ENCODE results near the gene ZNF550. TPM values are rescaled to one million over a fixed set of nuclear protein-coding genes. Genes with fewer than 3 reads are reported as not detected.
A peak's percentile ranks its signal among the peaks of the same experiment; 100 is the strongest.

ZNF550 gene
- total RNA-seq, 1 experiment from 2014 or later = 13.5 TPM

GRCh38 chr19:57583521-57584416, 24.1 kb upstream of the ZNF550 start, which contains the start of gene ZIK1:
Gene ZIK1, plus strand, starts transcription at chr19:57584145. Its CDS starts 212 bp downstream, at chr19:57584357.
- peak within 1 kb of the TSS; percentile 88 to 93 for H3K4me3 Mint-ChIP-seq

More at GRCh38 chr19:57583521-57584416, 24.1 kb upstream of the ZNF550 start, which contains the start of gene ZIK1:
- Histone ChIP-seq H4K91ac (ENCODE audit: insufficient read length, low read depth, low read length) (no peak within 1 kb of the TSS), H2BK5ac (ENCODE audit: insufficient read length, low read length) (no peak within 1 kb of the TSS), H3K9ac (ENCODE audit: extremely low read depth, insufficient read length, low read length) (peak within 1 kb of the TSS; percentile 90), H2BK15ac (ENCODE audit: low read depth, low read length) (no peak within 1 kb of the TSS), H3K4me1 (ENCODE audit: insufficient read depth, low read length) (peaks cover 6% of the 10 kb centered on the region), H2BK12ac (ENCODE audit: insufficient read length, low read depth, low read length) (peak within 1 kb of the TSS; percentile 12), H3K9me3 (ENCODE audit: control insufficient read depth, low read depth, low read length) (peaks cover 12% of the 10 kb centered on the region), H2AK5ac (ENCODE audit: insufficient read length, low read length) (no peak within 1 kb of the TSS), H3K27me3 (ENCODE audit: insufficient read depth, low read length) (no peaks in the 10 kb centered on the region), H3K4ac (ENCODE audit: low read depth, low read length) (no peak within 1 kb of the TSS; the same call in 1 of the 2 replicates), H3K27ac (ENCODE audit: insufficient read length, low read depth, low read length) (no peak within 1 kb of the TSS), H3T11ph (ENCODE audit: low read length) (no peak within 1 kb of the TSS), H2BK120ac (ENCODE audit: low read depth, low read length, poor library complexity, severe bottlenecking) (no peak within 1 kb of the TSS), H3K56ac (ENCODE audit: insufficient read length, low read depth, low read length) (no peak within 1 kb of the TSS), H4K5ac (ENCODE audit: insufficient read length, low read depth, low read length) (peak within 1 kb of the TSS; percentile 53), H4K20me1 (ENCODE audit: control insufficient read depth, insufficient read depth, insufficient read length) (no peaks in the 10 kb centered on the region), H3K23me2 (ENCODE audit: insufficient read length, low read depth, low read length, poor library complexity, severe bottlenecking) (peaks cover 9% of the 10 kb centered on the region), H4K8ac (replicated peaks; ENCODE audit: insufficient read length, low read depth, low read length) (no peak within 1 kb of the TSS), H2BK20ac (ENCODE audit: low read depth, low read length, poor library complexity, severe bottlenecking) (no peak within 1 kb of the TSS), H3K18ac (ENCODE audit: insufficient read length, low read depth, low read length) (peak within 1 kb of the TSS; percentile 94), H3K14ac (ENCODE audit: insufficient read depth, low read length) (peak within 1 kb of the TSS; percentile 89), H3K79me1 (ENCODE audit: insufficient read depth, low read depth, low read length, poor library complexity, severe bottlenecking) (peaks cover 11% of the 10 kb centered on the region), H3K4me2 (ENCODE audit: insufficient read depth, insufficient read length, low read length) (peak within 1 kb of the TSS; percentile 96), H2AFZ (ENCODE audit: low read length) (no peak within 1 kb of the TSS), H3K79me2 (ENCODE audit: insufficient read depth, low read length) (peaks cover 14% of the 10 kb centered on the region), H3K23ac (ENCODE audit: insufficient read length, low read depth, low read length) (no peak within 1 kb of the TSS)
- peak; percentile 97 for DNase-seq
- H3K4me1 Mint-ChIP-seq = peaks cover 3 to 13% of the 10 kb centered on the region in 2 experiments; a peak in 3 of 4 replicates
- H3K36me3 Mint-ChIP-seq (ENCODE audit: insufficient read depth in 1 of 3, low read depth in 3 of 3) = peaks cover 54 to 61% (median 57%) of the 10 kb centered on the region in 3 experiments
- no CpG with 5 or more reads among the region's 76 CpGs for WGBS (ENCODE audit: extremely low coverage, insufficient read length, low lambda C conversion rate)
- no peak; the same call in 2 of the 3 replicates for TF ChIP-seq CTCF (conservative IDR thresholded peaks at IDR 0.05)
- H3K27ac Mint-ChIP-seq = peak within 1 kb of the TSS; percentile 62 to 90 (median 83); a peak in 6 of 7 replicates
- peaks cover 74 to 77% of the 10 kb centered on the region in 2 experiments for H3K9me3 Mint-ChIP-seq
- H3K27me3 Mint-ChIP-seq (ENCODE audit: low read depth) = peaks cover 27% of the 10 kb centered on the region

Measured in H9 (cell line).